ENCODE data around the gene KIF19.
A peak's percentile ranks its signal among the peaks of the same experiment; 100 is the strongest.

Gene KIF19

DNA sequence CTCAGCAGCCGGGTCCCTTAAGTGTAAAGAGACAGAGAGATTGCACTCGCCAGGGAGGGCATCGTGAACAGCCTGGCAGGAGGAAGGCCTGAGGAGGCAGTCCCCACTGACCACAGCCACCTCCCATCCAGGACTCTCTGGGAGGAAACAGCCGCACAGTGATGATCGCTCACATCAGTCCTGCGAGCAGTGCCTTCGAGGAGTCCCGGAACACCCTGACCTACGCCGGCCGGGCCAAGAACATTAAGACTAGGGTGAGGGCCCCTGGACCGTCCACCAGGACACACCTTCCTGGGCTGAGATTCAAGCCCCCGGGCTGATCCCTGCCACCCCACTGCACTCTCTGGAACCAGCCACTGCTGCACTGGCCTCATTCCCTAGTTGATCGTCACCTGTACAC lies 21.6 kb downstream of the KIF19 start:
- Mint-ChIP-seq H3K4me1 (no peaks in the 10 kb centered on the region), H3K27me3 (ENCODE audit: low read depth) (peaks cover 63% of the 10 kb centered on the region), H3K4me3 (no peak overlapping the region), H3K27ac (no peak overlapping the region), H3K36me3 (ENCODE audit: low read depth) (no peaks in the 10 kb centered on the region), H3K9me3 (no peaks in the 10 kb centered on the region)
- TF ChIP-seq, protein P1, sequence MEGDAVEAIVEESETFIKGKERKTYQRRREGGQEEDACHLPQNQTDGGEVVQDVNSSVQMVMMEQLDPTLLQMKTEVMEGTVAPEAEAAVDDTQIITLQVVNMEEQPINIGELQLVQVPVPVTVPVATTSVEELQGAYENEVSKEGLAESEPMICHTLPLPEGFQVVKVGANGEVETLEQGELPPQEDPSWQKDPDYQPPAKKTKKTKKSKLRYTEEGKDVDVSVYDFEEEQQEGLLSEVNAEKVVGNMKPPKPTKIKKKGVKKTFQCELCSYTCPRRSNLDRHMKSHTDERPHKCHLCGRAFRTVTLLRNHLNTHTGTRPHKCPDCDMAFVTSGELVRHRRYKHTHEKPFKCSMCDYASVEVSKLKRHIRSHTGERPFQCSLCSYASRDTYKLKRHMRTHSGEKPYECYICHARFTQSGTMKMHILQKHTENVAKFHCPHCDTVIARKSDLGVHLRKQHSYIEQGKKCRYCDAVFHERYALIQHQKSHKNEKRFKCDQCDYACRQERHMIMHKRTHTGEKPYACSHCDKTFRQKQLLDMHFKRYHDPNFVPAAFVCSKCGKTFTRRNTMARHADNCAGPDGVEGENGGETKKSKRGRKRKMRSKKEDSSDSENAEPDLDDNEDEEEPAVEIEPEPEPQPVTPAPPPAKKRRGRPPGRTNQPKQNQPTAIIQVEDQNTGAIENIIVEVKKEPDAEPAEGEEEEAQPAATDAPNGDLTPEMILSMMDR (IDR thresholded peaks at IDR 0.05; ENCODE audit: unreplicated experiment in 3 of 3), result no peak

DNA sequence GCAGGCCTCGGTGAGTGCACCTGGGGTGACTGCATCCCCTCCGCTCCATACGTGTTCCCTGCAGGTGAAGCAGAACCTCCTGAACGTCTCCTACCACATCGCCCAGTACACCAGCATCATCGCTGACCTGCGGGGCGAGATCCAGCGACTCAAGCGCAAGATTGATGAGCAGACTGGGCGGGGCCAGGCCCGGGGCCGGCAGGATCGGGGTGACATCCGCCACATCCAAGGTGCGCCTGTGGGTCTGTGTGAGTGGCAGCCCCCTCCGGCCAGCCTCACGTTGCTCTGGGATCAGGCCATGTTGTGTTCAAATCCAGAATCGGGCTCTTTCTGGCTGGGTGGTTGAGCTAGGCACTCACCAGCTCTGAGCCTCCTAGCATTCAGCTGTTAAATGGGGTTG lies 23.1 kb downstream of the KIF19 start:
- Mint-ChIP-seq H3K36me3 (ENCODE audit: low read depth) (no peaks in the 10 kb centered on the region), H3K4me3 (no peak overlapping the region), H3K27me3 (ENCODE audit: low read depth) (peaks cover 74% of the 10 kb centered on the region), H3K4me1 (no peaks in the 10 kb centered on the region), H3K9me3 (no peaks in the 10 kb centered on the region), H3K27ac (no peak overlapping the region)
- TF ChIP-seq, protein P1 (IDR thresholded peaks at IDR 0.05; ENCODE audit: unreplicated experiment in 3 of 3), result no peak

DNA sequence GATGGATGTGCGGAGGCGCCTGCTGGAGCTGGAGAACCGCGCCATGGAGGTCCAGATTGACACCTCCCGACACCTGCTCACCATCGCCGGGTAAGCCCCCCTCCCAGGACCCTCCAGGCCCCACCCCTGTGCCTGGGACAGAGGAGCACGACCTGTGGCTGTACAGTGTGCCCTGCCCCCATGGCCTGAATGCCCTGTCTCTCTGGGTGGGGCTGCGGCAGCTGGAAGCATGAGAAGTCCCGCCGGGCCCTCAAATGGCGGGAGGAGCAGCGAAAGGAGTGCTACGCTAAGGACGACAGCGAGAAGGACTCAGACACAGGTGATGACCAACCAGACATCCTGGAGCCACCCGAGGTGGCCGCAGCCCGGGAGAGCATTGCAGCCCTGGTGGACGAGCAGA lies 24.5 kb downstream of the KIF19 start:
- no peaks in the 10 kb centered on the region for H3K4me1 Mint-ChIP-seq
- H3K9me3 Mint-ChIP-seq, result no peaks in the 10 kb centered on the region
- peaks cover 82% of the 10 kb centered on the region for H3K27me3 Mint-ChIP-seq (ENCODE audit: low read depth)
- no peaks in the 10 kb centered on the region for H3K36me3 Mint-ChIP-seq (ENCODE audit: low read depth)
- no peak overlapping the region for H3K27ac Mint-ChIP-seq
- peak overlapping the region in 1 of 3 experiments; percentile 24 for H3K4me3 Mint-ChIP-seq
- TF ChIP-seq, protein P1 (IDR thresholded peaks at IDR 0.05; ENCODE audit: unreplicated experiment in 3 of 3), result no peak

DNA sequence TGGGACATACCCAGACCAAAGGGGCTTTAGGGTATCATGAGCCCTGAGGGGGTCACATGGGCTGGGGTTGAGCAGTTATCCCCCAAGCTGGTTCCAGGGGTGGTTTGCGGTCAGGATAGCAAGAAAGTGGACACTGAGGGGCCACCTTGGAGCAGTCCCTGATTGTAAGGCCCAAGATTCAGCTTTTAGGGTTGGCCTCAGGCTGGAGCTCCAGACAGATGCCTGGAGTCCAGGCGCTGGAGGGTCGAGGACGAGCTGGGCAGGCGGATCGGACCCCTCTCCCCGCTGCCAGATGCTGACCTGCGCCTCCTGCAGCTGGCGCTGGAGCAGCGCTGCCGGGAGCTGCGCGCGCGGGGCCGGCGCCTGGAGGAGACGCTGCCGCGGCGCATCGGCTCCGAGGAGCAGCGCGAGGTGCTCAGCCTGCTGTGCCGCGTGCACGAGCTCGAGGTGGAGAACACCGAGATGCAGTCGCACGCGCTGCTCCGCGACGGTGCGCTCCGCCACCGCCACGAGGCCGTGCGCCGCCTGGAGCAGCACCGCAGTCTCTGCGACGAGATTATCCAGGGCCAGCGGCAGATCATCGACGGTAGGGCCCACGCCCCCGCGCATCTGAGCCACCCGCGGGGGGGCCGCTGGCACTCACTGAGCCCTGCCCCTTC lies 25.7 kb downstream of the KIF19 start:
- Mint-ChIP-seq H3K27ac (no peak overlapping the region), H3K9me3 (no peaks in the 10 kb centered on the region), H3K27me3 (ENCODE audit: low read depth) (peaks cover 93% of the 10 kb centered on the region), H3K36me3 (ENCODE audit: low read depth) (no peaks in the 10 kb centered on the region), H3K4me3 (no peak overlapping the region), H3K4me1 (no peaks in the 10 kb centered on the region)
- TF ChIP-seq, protein P1 (IDR thresholded peaks at IDR 0.05; ENCODE audit: unreplicated experiment in 3 of 3), result peak; percentile 17 to 34 (median 21)

DNA sequence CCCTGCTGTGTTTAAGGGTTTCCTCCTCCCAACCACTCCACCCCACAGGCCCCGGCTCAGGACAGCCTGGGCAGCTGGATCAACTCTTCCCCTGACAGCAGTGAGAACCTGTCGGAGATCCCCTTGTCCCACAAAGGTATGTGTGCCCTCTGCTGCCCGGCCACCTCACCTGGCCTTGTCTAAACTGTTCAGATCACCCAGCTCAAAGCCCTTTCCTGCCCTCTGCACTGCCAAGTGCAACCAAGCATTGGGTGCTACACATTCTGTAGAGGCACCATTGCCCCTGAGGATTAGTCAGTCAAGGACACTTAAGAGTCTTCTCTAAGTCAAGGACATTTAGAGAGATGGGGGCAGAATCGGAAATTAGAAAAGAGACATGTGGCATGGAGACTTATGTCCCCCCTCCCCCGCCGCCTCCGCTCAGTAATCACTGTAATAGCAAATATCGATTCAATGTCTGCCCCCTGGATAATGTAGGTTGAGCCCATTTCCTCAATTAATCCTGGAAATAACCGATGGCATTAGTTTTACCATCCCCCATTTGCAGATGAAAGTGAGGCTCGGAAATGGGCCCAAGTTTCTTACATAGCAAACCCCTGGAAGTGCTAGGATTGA lies 27.5 kb downstream of the KIF19 start:
- TF ChIP-seq, protein P1 (IDR thresholded peaks at IDR 0.05; ENCODE audit: unreplicated experiment in 3 of 3), result no peak
- no peaks in the 10 kb centered on the region for H3K9me3 Mint-ChIP-seq
- no peak overlapping the region for H3K4me3 Mint-ChIP-seq
- H3K27me3 Mint-ChIP-seq (ENCODE audit: low read depth), result peaks cover 91% of the 10 kb centered on the region
- no peaks in the 10 kb centered on the region for H3K4me1 Mint-ChIP-seq
- H3K27ac Mint-ChIP-seq, result no peak overlapping the region
- H3K36me3 Mint-ChIP-seq (ENCODE audit: low read depth), result no peaks in the 10 kb centered on the region

DNA sequence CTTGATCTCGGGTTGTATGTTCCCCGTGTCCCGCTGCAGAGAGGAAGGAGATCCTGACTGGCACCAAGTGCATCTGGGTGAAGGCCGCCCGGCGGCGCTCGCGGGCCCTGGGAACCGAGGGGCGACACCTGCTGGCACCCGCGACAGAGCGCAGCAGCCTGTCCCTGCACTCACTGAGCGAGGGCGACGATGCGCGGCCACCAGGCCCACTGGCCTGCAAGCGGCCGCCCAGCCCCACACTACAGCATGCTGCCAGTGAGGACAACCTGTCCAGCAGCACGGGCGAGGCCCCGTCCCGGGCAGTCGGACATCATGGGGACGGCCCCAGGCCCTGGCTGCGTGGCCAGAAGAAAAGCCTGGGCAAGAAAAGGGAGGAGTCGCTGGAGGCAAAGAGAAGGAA lies 28.1 kb downstream of the KIF19 start:
- no peaks in the 10 kb centered on the region for H3K9me3 Mint-ChIP-seq
- H3K36me3 Mint-ChIP-seq (ENCODE audit: low read depth), result no peaks in the 10 kb centered on the region
- no peak overlapping the region for H3K27ac Mint-ChIP-seq
- peaks cover 92% of the 10 kb centered on the region for H3K27me3 Mint-ChIP-seq (ENCODE audit: low read depth)
- H3K4me3 Mint-ChIP-seq, result no peak overlapping the region
- TF ChIP-seq, protein P1 (IDR thresholded peaks at IDR 0.05; ENCODE audit: unreplicated experiment in 3 of 3), result peak; percentile 52 to 81 (median 59)
- H3K4me1 Mint-ChIP-seq, result no peaks in the 10 kb centered on the region

Data from nephron (organoid).